8988T (cell line): ENCODE measurements around the gene OPCML.
"Not testable (repeated sequence)": the region's sequence is repeated elsewhere in the genome, so short reads cannot be mapped to it uniquely, and the experiment has no call there.

Experiments
- DNase-seq: peaks from one replicate; pipeline ENCODE4 v3.0.0; 2011

Gene OPCML

DNA sequence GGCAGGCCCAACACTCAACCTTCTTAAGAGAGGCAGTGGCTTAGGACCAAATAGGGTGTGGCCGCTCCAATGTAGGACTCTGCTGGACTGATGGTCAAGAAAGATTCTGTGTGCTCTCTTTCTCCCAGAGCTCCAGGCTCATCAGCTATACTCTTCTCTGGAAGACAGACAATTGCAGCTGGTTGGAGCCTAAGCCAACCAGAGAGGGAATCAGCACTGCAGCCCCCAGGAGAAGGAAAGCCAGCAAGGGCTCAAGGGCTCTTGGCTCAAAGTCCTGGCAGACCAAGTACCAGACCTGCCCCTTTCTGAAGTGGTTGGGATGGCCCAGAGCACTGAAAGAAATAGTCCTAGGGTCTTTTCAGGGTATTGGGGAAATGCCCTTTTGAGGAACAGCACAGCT, 1084.5 kb downstream of the OPCML start:
- DNase-seq: no peak

DNA sequence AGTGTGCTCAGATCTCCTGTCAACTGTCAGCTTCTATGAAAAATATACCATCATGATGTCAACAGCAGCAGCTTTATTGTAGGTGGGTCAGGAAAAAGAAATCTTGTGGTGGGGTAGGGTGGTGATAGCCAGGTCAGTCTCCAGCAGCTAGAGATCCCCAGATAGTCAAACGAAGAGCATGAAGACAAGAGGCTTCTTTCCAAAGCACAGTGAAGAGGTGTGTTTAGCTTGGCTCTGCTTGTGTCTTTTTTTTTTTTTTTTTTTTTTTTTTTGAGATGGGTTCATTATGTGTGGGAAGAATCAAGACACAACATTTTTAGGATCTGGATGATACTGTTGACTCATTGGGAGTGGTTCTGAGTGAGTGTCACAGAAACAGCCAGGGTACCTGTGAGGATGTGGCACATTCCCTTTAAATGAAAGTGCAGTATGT, 1086.4 kb downstream of the OPCML start:
- DNase-seq: no peak

DNA sequence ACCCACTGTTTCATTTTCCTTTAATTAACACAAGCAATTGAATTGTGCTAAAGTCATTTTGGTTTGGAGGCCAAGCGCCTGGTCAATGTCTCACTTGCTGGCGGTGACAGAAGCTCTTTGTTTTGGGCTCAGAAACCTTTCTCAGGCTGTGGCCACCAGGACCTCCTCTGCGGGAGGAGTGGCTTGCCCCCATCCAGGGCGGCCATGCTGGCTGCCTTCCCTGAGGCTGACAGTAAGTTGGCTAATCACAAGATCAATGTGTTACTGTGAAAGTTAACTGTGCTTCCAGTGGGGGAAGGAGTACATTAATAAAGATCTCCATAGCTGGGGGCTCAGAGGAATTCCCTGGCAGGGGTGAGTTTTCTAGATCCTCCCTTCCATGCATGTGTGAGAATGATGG, 1087.4 kb downstream of the OPCML start:
- no peak for DNase-seq

DNA sequence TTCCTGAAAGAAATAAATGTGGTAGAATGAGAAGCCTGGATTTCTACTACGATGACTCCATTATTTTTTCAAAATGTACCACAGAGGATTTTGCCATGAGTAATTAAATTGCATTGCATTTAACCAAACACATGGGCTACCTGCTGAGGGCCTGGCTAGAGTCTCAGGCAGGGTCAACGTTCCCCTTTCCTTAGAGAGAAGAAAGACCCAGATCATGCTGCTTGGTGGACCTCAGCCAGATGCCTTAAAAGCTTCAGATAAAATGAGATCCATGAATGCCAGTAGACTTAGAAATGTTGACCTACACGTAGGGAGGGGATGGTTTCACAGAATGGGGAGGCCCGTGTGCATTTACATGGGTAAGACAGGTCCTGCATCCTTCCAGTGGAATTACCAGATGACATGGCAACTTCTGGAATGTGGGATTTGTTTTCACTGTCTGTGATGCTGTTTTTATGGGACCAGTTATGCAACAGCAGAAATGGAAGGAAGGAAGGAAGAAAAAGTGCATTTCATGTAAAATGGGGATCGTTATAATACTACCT, 1092.5 kb downstream of the OPCML start:
- no peak for DNase-seq

DNA sequence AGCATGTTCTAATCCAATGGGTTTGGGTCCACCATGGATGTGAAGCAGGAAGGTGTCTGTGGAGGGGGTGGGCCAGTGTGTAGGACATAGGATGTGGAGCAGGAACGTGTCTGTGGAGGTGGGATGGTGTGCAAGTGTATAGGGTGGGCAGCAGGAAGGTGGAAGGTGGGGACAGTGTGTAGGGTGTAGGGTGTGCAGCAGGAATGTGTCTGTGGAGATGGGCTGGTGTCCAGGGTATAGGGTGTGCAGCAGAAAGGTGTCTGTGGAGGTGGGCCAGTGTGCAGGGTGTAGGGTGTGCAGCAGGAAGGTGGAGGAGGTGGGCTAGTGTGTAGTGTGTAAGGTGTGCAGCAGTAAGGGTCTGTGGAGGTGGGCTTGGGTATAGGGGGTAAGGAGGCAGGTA, 1093.9 kb downstream of the OPCML start:
- DNase-seq: no peak

DNA sequence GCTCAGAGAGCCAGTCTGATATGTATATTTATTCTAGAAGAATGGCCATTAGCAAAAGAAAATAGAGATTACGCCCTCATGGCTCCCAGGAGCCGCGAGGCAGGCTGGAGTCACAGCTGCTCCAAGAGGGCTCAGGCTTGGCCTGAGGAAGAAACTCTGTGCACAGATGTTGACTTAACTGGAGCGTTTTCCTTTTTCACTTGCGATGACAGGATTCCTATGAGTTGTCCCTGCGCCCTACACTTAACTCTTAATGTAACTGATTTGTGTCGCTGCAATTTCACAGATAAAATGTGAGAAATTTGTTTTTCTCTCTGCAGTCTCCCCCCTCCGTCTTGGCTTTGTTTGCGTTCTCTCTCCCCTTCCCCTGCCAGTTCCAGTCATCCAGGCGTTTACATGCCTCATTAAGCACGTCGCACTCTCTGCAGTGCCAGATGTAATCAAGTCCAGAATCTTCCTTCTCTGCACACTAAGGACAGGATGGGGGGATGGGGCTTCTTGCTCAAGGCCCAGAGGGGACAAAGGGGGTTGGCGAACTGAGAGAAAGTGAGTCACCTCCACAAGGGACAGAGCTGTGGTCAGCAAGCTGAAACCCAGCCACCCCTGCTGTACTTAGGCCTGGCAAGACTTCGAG, 1101.8 kb downstream of the OPCML start:
- DNase-seq: no peak

DNA sequence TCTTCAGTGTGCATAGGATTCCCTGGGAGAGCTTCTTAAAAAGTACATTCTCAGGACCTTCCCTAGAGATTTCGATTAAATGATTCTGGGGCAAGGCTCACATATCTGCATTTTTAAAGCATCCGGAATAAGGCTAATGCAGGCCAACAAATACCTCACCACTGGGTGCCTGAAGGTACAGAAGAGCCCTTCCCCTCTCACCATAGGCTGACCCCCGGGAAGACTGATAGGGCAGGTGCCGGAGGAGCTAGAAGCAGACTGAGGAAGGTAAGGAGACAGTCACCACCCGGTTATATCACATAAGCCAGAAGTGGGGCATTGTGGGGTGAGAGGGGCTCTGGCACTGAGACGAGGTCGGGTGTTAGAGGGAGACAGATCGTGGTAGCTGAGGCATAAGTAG, 1102.6 kb downstream of the OPCML start:
- DNase-seq: no peak

DNA sequence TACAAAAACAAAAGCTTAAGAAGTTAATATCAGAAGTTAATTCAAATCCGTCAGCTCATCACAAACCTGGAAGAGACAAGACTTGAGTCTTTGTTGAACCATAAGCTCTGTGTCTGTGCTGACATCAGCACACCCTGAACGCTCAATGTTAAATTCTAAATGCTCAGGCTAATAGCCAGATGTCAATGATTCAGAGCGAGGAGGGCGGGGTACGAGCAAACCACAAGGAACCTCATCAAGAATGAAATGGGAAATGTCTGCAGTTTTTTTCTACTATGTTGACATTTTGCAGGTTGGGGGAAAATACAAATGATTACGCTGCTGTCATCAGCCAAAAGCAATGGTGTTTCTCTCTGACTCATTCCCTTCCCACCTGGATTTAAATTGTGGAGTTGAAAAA, 1104.7 kb downstream of the OPCML start:
- no peak for DNase-seq

DNA sequence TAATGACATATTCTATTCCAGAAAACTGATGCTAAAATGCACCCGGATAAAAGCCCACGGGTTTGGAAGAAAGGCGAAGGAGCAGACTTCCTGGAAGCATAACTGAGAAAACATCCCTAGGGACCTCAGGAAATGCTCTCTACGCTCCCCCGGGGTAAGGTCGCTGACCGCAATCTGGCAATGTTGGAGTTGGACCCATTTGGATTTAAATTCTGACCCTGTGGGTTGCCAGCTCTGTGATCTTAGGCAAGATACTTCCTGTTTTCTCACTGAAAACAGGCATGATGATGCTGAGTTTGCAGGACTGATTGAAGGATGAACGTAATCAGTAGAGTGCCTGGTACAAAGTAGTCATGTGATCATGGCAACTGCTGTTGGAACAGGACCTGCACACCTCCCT, 1107.9 kb downstream of the OPCML start:
- no peak for DNase-seq

DNA sequence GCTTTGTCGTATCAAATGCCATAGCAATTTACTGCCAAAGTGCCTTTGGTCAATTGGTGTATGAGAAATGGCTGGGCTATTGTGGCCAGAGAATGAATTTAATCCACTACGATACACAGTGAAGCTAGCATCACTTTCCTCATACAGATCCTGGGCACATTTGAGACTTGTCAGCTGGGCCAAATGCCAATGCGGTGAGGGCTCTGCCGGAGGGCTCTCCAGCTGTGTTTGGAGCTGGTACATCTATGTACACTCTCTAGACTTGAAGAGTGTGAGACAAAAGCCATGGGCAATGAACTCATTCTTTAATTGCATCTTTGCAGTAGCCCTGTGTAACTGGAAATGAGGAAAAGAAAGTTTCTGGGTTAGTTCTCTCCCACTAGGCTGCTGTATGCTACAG, 1109.0 kb downstream of the OPCML start:
- no peak for DNase-seq

DNA sequence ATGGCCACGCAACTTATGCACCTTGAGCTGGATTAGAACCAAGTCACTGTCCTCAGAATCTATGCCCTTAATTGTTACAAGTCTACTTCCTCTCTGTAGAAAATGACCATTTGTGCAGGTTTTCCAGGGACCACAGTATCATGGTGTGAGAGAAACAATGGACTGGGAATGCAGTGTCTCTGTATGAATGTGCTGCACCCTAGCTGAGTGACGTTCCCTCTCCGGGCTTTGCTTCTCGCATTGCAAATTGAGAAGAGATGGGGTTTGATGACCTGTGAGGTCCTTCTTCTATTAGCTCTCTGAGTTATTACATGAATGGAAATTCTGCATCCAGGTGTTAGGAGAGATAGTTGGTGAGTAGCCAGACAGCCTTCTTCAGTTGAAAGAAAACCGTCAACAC, 1109.6 kb downstream of the OPCML start:
- no peak for DNase-seq

DNA sequence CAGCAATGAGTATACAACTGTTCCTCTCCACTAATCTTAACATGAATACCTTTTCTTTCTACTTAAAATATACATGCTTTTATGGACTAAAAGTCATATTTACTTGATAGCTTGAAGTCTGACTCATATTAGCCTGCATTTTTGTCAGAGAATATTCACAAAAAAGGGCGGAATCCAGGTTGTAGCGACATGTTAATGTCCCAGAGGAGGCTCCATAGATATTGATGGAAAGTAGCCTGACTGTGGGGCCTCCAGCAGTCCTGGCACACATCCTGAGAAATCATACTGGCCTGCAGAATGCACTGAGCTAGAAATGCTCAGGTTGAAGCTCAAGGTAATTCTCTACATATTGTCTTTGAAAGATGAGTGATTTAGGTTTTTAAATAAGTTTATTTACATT, 1110.7 kb downstream of the OPCML start:
- no peak for DNase-seq

DNA sequence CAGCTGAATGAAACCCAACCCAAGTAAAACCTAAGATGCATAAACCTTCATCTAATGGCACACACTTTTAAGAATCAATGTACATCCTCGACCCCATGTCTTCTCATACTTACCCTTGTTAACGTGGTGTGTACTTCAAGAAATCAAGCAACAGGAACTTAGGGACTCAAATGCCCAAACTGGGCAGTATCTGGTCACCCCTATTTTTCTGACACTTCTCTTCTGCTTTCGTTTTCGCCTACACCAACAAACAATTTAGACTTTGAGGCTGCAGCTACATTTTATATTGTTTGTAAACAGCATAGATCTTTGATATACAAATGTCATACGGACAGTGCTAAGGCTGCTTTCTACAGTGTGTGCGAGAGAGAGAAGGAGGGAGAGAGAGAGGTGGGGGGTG, 1117.8 kb downstream of the OPCML start:
- no peak for DNase-seq

DNA sequence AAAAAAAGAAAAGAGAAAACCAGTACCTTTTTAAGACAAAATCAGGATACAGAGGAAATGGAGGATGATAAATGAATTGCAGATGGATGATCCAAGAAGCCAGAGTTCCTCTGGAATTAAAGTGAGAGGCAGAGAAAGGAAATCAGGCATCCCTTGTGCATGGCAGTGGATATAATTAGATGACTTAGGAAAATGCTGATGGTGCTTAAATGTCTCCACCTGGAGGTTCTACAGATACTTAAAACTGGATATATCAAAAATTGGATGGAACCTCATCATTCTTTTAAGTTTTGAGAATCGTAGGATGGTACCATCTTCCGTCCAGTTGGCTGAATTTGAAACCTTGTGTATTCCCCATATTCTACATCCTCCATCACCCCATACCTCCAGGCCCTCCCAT, 1121.9 kb downstream of the OPCML start:
- DNase-seq: no peak

DNA sequence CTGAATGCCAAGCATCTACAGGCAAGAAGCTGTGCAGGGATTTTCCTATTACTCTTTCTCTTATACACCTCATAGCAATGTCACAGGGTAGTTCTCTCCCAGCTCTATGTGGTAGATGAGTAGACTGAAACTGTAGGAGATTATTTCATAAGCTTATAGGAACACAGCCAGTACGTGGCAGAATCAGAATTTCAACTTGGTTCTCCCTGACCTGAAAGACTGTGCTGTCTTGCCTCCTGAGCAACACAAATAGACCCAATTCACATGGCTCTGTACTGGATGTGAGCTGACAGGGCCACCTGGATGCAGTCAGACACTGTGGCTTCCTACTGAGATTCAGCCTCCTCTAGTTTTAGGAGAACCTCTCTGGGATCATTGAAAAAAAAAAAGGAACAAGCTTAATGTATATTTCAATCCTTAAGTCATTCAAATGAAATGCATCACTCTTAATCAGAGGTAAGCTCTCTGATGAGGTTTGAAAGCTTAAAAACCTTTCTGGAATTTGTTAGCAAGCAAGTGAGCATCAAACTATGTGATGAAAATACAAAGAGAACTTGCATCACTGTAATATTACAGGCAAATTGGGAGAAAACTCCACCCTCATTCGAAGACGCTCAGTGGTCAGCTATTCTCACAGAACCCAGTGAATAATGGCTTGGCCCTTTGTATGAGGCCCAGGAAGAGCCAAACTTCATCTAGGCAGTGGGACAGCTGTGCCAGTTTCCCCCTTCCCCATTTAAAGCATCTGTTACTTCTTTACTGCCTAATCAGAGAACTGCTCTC, 1122.5 kb downstream of the OPCML start:
- no peak for DNase-seq

DNA sequence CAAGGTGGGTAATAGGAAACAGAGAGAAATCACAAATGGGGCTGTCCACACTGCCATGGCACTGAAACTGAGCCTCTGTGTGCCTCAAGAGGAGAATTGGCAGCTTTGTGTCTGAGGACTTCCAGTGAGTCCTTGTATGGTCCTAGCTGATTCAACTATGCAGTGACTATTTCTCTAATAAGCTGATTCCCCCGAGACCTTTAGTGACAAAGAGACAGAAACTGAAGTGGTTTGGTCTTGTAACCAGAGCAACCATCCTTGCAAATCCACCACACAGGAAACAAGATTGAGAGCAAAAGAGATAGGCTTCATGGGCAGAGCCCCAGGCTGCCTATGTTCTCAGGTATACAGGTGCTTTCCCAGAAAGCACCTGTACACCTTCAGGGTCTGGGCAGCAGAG, 1123.4 kb downstream of the OPCML start:
- DNase-seq: no peak

DNA sequence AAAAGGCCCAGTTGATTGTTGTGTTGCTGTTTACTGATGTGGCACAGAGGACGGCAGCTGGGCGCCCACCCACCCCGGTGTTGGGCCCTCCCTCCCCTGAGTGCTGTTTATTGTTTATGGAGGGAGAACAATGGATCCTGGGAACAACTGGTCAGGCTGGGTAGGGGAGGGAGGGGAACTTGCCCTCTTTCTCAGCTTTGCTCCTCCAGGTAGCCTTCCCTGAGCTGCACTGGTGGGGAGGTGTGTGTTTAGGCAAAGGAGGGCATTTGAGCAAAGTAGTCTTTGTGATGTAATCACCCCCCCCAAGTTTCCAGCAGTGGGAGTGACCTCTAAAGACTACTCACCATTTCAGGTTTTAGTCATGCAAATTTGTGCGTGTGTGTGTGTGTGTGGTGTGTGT, 1126.6 kb downstream of the OPCML start:
- no peak for DNase-seq

DNA sequence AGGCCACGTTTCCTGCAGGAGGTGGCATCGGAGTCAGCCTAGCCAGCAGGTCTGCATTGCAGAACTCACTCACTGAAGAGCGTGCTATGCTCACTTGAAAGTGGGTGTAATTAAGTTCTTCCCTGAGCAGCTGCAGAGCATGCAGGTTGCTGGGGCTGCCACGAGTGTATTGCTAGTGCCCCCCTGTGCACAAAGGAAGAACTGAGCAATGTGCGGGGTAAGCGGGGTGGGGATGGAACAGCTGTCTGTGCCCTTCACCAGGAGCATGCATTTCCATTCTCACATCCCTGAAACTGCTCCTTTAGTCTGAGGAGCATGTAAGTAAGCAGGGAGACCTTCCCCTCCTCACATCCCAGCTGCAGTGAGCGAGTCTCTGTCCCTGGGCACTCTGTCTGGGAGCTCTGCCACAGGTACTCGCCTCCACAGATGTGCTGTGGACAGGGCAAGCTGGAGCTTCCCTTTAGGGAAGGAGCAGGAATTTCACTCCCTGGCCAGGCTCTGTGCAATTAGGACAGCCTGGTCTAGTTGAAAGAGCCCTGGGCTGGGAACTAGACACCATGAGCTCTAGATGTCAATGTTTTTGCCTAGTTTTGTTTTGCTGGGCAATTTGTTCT, 1130.1 kb downstream of the OPCML start:
- DNase-seq: no peak

DNA sequence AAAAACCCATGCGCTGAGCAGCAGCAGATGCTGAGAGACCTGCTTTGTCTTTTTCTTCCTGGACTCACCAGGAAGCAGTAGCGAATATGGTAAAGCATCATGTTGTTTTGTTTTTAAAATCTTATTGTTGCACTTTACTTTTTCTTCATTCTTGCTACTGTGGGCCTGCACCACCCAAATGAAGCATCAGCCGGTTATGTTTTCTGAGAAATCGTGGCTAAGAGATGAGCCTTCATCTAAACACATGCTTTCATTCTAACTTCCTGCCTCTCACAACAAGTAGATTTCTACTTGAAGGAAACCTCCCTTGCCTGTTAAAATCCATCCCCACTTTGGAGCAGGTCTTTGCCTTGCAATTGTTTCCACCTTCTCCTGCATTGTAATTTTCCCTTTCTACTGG, 1136.0 kb downstream of the OPCML start:
- DNase-seq: no peak

DNA sequence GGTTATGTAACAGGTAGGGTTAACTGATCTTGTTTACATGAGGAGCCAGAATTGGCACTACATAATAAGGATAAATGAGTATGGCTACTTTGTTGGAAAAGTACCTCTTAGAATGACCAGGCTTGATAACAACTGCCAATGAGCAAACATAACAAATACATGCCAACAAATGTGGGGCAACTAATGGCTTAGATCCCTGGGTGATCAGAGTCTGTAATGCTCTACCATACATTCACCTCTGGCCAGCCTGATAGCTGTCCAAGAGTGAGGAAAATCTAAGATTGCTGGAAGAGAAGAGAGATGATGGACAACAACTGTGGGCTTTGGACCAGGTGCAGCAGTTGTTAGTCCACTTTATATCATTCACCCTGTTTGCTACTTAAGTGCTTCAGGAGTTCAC, 1136.9 kb downstream of the OPCML start:
- no peak for DNase-seq

DNA sequence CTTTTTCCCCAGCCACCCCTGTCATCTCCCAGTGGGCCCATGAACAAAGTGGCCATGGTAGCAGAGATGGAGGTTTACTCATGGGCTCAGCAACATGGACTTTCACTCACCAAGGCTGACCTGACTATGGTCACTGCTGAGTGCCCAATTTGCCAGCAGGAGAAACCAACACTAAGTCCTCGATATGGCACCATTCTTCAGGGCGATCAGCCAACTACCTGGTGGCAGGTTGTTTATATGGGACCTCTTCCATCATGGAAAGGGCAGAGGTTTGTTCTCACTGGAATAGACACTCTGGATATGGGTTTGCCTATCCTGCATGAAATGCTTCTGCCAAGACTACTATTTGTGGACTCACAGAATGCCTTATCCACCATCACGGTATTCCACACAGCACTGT, 1152.8 kb downstream of the OPCML start:
- DNase-seq: no peak

DNA sequence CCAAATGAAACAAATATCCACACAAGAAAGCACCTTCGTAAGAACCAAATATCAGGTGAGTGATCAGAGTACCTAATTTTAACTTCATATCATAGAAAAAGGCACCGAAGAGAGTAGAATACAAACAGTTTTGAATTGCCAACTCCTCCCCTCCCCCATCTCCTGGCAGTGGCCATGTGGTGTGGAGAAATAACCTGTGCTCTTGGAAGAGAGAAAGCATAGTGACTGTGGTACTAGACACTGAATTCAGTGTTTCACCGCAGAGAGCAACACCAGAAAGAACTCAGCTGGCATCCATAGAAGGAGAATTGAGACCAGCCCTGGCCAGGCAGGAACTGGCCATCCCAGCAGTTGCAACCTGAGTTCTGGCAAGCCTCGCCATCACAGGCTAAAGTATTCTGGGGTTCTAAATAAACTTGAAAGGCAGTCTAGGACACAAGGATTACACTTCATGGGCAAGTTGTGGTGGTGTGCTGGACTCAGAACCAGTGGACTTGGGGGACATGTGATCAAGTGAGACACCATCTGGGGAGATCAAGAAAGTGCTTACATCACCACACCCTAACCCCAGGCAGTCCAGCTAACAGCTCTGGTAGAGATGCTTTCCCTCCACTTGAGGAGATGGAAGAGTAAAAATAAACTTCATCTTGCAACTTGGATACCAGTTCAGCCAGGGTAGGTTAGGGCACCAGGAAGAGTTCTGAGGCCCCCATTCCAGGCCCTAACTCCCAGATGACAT, 1158.7 kb downstream of the OPCML start:
- no peak for DNase-seq

DNA sequence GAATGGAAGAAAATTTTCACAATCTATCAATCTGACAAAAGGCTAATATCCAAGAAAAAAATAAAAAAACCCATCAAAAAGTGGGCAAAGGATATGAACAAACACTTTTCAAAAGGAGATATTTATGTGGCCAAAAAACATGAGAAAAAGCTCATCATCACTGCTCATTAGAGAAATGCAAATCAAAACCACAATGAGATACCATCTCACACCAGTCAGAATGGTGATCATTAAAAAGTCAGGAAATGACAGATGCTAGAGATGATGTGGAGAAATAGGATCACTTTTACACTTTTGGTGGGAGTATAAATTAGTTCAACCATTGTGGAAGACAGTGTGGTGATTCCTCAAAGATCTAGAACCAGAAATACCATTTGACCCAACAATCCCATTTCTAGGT, 1162.2 kb downstream of the OPCML start:
- DNase-seq: not testable (repeated sequence)
